Measurements from ENCODE around the gene CDK18.

Gene CDK18

GRCh38 chr1:205576011-205576410, 71.5 kb downstream of the CDK18 start:
- Histone ChIP-seq H3K9me3 (ENCODE audit: control insufficient read depth, insufficient read depth, low read depth, low read length) (no peaks in the 10 kb centered on the region), H3K4me1 (ENCODE audit: control insufficient read depth, insufficient read depth, low read length) (no peaks in the 10 kb centered on the region), H3K36me3 (ENCODE audit: control insufficient read depth in 2 of 2, insufficient read depth in 1 of 2, low read length in 2 of 2) (no peaks in the 10 kb centered on the region), H3K27ac (ENCODE audit: extremely low read depth, low read depth, low read length) (no peak overlapping the region), H3K4me3 (ENCODE audit: low read depth, low read length) (no peak overlapping the region)
- POLR2A ChIA-PET: no interaction called here
- no peak for TF ChIP-seq ZNF292 (tag by site-specific recombination; IDR thresholded peaks at IDR 0.05; ENCODE audit: borderline replicate concordance, low read depth)
- TF ChIP-seq ZBTB7A (tag by site-specific recombination; IDR thresholded peaks at IDR 0.05; ENCODE audit: low read depth): no peak
- TF ChIP-seq YY2 (tag by site-specific recombination; IDR thresholded peaks at IDR 0.05): no peak
- TF ChIP-seq FEZF1 (tag by site-specific recombination; IDR thresholded peaks at IDR 0.05): no peak
- TF ChIP-seq ZNF510 (tag by site-specific recombination; IDR thresholded peaks at IDR 0.05; ENCODE audit: insufficient replicate concordance): no peak
- TF ChIP-seq ZFP41 (tag by site-specific recombination; IDR thresholded peaks at IDR 0.05; ENCODE audit: borderline replicate concordance): no peak
- CTCF ChIA-PET: no interaction called here

DNA sequence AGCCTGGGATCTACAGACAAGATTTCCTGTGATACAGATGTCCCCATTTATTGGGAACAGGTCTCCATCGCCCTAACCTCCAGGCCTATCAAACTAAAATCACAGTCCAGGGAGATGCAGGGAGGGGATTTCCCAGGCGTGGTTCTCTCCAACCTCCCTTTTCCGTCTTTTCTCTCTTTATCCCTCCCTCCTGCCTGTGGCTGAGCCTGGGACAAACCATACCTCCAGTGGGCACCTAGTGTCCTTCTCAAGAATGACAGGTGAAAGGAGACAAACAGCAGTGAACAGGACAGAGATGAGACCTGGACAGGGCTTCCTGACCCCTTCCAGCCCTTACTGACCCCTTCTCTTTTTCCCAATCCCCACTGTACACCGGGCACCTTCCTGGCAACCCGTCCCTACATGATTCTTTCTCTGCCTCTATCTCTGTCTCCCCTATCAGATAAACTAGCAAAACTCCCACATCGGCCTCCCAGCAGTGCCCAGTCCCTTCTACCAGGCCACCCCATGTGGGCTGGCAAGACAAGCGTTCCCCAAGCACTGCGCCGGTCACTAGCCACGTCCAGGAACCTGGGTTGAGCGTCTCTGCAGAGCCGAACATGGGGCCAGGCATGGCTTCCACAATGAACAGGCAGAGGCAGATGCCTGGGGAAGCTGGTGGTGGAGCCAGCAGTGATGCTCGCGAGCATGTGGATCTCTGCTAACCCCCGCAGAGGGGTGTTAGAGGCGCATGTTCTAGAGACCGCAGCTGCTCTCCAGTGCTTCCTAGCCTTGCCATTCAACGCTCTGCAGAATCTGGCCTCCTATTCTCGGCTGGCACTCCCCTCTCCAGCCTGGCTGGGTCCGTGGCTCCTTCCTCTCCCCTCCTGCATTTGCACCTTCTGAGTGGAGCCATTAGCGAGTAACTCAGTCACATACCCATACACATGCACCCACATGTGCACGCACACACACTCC, 72.6 kb downstream of the CDK18 start:
- CTCF ChIA-PET: interaction anchor here (0.9 to 1.1 kb wide), 3 partner anchors 15 to 19 kb away, joined by 3 to 6 read pairs (median 5); no protein-coding TSS in a partner anchor
- Histone ChIP-seq H3K4me3 (ENCODE audit: low read depth, low read length) (no peak overlapping the region), H3K4me1 (ENCODE audit: control insufficient read depth, insufficient read depth, low read length) (no peaks in the 10 kb centered on the region), H3K36me3 (ENCODE audit: control insufficient read depth in 2 of 2, insufficient read depth in 1 of 2, low read length in 2 of 2) (no peaks in the 10 kb centered on the region), H3K9me3 (ENCODE audit: control insufficient read depth, insufficient read depth, low read depth, low read length) (no peaks in the 10 kb centered on the region), H3K27ac (ENCODE audit: extremely low read depth, low read depth, low read length) (no peak overlapping the region)
- POLR2A ChIA-PET: no interaction called here
- TF ChIP-seq KLF10 (tag by site-specific recombination; IDR thresholded peaks at IDR 0.05) (no peak), PRDM10 (tag by site-specific recombination; IDR thresholded peaks at IDR 0.05) (0 out of 2 replicates have a peak, but pooled peaks have one; percentile 16)

- ChIA-PET CTCF (interaction anchor here (0.9 to 1.4 kb wide), 5 partner anchors 13 to 81 kb away, joined by 3 to 6 read pairs (median 3); no protein-coding TSS in a partner anchor), POLR2A (no interaction called here)
- H3K4me1 ChIP-seq (ENCODE audit: control insufficient read depth, insufficient read depth, low read length): no peaks in the 10 kb centered on the region
- H3K9me3 ChIP-seq (ENCODE audit: control insufficient read depth, insufficient read depth, low read depth, low read length): no peaks in the 10 kb centered on the region
- H3K36me3 ChIP-seq (ENCODE audit: control insufficient read depth in 2 of 2, insufficient read depth in 1 of 2, low read length in 2 of 2): no peaks in the 10 kb centered on the region
- H3K4me3 ChIP-seq (ENCODE audit: low read depth, low read length): no peak overlapping the region
- TF ChIP-seq ZNF341 (tag by site-specific recombination; IDR thresholded peaks at IDR 0.05; ENCODE audit: low read depth) (no peak), ZSCAN30 (tag by site-specific recombination; IDR thresholded peaks at IDR 0.05) (no peak), ZNF549 (tag by site-specific recombination; IDR thresholded peaks at IDR 0.05) (no peak), GLIS2 (tag by site-specific recombination; IDR thresholded peaks at IDR 0.05) (peak; percentile 38), ZFHX2 (tag by site-specific recombination; conservative IDR thresholded peaks at IDR 0.05) (0 out of 2 replicates have a peak, but pooled peaks have one; percentile 18), ZBTB17 (tag by site-specific recombination; IDR thresholded peaks at IDR 0.05) (peak; percentile 55; the same call in 1 of the 2 replicates), ZIC2 (tag by site-specific recombination; IDR thresholded peaks at IDR 0.05) (peak; percentile 87), PRDM1 (tag by site-specific recombination; IDR thresholded peaks at IDR 0.05) (0 out of 2 replicates have a peak, but pooled peaks have one; percentile 16), GLIS1 (tag by site-specific recombination; IDR thresholded peaks at IDR 0.05) (peak; percentile 83)
- TF ChIP-seq, protein P1, sequence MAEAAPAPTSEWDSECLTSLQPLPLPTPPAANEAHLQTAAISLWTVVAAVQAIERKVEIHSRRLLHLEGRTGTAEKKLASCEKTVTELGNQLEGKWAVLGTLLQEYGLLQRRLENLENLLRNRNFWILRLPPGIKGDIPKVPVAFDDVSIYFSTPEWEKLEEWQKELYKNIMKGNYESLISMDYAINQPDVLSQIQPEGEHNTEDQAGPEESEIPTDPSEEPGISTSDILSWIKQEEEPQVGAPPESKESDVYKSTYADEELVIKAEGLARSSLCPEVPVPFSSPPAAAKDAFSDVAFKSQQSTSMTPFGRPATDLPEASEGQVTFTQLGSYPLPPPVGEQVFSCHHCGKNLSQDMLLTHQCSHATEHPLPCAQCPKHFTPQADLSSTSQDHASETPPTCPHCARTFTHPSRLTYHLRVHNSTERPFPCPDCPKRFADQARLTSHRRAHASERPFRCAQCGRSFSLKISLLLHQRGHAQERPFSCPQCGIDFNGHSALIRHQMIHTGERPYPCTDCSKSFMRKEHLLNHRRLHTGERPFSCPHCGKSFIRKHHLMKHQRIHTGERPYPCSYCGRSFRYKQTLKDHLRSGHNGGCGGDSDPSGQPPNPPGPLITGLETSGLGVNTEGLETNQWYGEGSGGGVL (tag by site-specific recombination; IDR thresholded peaks at IDR 0.05): peak; percentile 71
- H3K27ac ChIP-seq (ENCODE audit: extremely low read depth, low read depth, low read length): no peak overlapping the region
Observed at GRCh38 chr1:205577874-205578658, 73.6 kb downstream of the CDK18 start.

All from HEK293 (cell line).